ENCODE data around the gene SLC22A1.
A peak's percentile ranks its signal among the peaks of the same experiment; 100 is the strongest.

SLC22A1 gene

DNA sequence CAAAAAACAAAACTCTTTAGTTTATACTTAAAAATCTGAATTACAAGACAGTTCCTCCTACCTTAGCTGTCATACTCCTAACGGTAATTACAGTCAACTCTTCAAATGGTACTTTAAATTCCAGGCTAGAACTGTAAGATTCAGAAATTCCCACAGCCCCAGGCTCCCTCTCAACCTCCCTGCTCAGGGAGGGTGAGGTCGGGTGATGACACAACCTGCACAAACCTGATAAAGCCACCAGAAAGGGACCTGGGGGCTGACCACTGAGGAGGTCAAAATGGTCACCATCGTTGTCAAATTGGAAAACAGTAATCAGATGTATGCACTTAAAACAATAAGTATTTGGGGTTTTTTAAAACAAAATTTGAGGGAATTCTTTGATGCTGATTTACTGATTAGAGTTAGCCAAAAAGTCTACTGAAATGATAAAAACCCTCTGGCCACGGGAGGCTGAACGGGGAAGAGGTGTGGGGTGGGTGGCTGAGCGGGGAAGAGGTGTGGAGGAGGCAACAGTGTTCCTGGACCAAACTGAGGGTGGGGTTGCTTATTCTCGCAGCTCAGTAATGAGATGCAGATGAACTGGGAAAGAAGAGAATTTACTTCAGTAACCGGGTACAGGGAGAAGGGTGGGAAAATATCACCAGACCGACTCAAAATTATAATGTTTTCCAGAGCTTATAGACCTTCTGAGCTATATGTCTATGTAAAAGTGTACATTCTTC lies 52.4 kb downstream of the SLC22A1 start:
- no peak for DNase-seq (ENCODE audit: low read depth)

DNA sequence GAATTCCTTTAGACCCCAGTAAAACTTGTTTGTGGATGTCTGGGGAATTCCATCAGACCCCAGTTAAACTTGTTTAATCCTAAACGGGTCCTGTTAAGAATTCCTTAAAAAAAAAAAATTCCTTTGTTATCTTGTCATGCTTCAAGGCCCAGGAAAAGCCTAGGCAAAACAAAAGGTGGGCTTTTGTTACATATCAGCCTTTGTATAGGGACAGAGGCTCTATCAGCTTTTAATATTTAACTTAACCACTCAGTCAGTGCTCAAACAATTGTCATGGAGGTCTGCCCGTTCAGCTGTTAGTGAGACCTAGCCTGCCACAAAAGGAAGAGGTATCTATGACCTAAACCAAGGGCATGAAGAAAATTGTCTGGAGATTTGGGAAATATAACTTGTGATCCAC lies 53.1 kb downstream of the SLC22A1 start:
- DNase-seq (ENCODE audit: low read depth), result no peak

DNA sequence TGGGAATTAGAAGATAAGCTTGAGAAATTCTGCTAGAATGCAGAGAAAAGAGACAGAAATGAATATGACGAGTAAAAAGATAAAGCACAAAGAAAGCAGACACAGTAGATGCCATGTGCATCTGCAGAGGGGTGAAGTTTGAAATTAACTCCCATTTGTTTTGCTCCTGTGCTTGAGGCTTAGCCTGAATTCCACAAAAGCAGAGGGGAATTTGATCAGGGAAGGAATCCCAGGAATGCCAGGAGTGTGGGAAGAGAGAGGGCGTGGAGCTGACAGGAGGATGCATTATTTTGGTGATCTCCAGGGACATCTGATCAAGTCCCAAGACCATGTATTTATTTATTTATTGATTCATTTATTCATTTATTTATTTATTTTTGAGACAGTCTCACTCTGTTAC lies 55.6 kb downstream of the SLC22A1 start:
- peak; percentile 12 for DNase-seq (ENCODE audit: low read depth)

DNA sequence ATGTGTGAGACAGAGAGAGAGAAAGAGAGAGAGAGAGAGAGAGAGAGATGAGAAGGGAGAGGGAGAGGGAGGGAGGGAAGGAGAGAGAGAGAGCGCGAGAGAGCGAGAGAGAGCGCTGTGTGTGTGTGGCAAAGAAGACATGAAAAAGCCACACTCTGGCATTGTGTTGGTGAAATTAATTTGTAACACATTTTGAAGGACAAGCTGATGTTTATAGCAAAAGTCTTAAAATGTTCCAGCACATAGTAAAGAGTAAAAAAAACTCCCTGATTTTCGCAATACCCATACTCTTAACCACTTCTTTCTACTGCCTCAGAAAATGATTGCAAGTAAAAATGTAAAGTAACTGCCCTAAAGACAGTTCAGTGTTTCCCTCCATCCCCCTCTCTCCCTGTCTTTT lies 56.7 kb downstream of the SLC22A1 start:
- no peak for DNase-seq (ENCODE audit: low read depth)

DNA sequence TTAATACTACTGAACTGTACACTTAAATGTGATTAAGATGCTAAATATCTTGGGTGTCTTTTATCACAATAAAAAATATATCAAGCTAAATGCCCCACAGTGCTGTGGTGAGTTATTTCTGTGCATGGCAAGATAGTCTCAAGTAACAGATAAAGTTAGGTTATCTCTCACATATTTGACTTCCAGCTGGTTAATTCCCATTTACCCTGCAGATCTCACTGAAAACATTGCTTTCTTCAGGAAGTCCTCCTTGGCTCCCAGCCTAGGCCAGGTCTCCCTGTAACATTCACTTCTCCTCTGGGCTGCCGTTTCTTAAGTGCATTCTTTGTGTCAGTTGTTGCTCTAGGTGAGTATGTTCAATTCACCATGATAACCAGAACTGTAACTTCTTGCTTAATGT lies 59.1 kb downstream of the SLC22A1 start:
- no peak for DNase-seq (ENCODE audit: low read depth)

DNA sequence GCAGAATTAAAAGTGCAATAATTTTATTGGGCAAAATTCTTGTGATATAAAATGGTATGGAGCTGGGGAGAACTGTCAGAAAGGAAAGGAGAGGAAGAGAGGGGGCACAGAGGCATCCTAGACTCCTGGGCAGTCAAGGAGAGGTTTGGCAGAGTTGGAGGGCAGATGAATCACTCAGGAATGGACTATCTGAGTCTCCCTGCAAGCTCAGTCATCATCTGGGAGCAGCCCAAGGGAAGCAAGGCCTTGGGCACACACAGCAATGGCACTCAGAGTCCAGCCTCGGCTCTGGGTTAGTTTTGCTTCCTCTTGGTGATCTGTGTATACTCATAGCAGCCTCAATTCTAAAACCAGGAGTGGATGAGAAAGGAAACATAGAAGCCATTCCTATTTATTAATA lies 67.2 kb downstream of the SLC22A1 start:
- DNase-seq (ENCODE audit: low read depth), result no peak

DNA sequence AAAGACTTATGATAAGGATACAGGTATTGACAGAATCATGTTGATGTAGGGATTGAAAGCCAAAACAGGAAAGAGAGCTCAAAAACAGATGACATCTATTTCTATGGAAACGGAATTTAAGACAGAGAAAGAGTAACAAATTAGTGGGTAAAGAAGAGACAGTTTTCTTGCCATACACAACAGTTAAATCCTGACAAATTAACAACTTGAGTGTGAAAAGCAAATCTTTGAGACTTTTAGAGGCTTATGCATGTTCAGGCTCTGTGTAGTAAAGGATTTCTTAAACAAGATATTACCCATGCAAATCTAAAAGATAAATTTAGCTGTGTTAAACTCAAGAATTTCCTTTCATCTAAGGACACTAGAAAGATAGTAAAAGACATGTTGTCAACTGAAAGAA lies 68.5 kb downstream of the SLC22A1 start:
- no peak for DNase-seq (ENCODE audit: low read depth)

DNA sequence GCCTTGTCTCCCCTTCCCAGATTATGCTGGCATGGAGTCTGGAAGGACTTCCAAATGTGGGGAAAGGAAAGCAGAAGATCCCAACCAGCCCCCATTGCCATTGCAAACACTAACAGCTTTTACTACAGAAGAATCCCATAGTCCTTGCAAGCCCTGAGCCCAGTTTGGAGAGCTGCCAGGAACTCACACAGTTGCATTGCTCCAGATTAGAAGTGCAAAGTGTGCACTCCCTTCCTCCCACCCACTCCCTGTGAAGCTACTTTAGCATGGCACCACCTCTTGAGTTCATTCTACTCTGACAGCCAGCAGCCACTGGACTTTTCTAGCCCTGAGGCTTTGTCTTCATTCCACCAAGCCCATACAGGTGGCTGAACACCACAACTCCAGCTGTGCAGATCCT lies 69.4 kb downstream of the SLC22A1 start:
- DNase-seq (ENCODE audit: low read depth), result no peak

DNA sequence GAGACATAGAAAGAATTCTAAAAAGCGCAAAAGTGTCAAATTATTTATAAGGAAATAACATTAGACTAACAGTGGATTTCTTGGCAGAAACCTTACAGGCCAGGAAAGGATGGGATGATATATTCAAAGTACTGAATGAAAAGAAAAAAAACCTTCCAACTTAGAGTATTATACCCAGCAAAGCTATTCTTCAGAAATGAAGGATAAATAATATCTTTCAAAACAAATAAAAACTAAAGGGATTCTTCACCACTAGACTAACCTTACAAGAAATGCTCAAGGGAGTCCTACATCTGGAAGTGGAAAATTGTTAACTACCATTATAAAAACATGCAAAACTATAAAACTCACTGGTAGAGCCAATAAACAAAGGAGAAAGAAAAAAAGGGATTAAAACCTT lies 71.2 kb downstream of the SLC22A1 start:
- DNase-seq (ENCODE audit: low read depth), result no peak

DNA sequence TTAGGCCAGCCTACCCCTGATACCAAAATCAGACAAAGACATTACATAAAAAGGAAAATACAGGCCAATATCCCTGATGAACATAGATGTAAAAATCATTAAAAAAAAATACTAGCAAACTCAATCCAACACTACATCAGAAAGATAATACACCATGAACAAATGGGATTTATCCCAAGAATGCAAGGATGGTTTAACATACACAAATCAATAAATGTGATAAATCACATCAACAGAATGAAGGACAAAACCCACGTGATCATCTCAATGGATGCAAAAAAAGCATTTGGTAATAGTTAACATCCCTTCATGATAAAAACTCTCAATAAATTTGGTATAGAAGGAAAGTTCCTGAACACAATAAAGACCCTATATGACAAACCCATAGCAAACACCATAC lies 73.2 kb downstream of the SLC22A1 start:
- no peak for DNase-seq (ENCODE audit: low read depth)

DNA sequence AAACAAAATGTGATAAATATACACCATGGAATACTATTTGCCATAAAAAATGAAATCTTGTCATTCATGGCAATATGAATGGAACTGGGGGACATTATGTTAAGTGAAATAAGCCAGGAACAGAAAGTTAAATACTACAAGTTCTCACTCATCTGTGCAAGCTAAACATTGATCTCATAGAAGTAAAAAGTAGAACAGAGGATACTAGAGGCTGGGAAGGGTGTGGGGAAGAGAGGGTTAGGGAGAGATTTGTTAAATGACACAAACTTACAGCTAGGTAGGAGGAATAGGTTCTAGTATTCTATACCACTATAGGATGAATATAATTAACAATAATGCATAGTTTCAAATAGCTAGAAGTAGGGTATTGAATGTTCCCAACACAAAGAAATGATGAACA lies 76.0 kb downstream of the SLC22A1 start:
- DNase-seq (ENCODE audit: low read depth), result no peak

DNA sequence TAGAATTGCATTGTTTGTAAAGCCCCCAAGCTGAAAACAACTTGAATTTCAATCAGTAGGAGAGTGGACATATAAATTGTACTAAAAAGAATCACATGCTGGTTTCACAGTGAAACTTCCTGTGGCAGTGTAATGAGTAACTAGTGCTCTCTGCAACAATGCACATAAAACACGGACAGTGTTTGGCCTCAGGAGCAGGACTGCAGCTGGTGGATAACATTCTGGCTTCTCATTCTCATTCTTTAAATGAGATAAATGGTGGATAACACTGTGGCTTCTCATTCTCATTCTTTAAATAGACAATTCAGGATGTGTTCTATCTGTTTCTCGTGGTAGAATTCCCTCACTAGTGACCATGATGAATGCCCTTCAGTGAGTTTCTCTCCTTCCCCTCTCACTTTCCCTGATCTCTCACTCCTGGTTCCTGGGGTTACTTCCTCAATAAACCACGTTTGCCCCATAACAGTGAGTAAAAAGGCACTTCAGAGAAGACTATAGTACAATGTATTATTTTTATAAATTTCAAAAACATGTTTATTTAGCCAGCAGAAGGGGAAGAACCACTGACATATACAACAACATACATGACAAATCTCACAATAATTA lies 77.1 kb downstream of the SLC22A1 start:
- no peak for DNase-seq (ENCODE audit: low read depth)

DNA sequence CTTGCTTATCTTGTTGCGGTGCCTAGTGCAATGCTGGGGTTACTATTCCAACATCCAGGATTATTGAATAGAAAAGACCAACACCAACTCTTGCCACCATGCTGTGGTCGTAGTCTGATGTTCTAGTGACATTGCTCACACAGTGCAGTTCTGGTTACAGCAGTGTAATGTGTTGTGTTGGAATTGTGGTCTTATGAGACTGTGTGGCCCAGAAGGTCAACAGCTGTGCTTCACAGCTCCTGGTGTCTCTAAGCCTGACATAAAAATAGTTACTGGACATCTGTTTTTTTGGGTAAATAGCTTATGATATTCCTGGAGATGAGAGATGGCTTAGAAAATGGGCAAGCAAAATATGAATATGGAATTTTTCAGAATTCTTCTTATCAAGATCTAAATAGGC lies 79.4 kb downstream of the SLC22A1 start:
- DNase-seq (ENCODE audit: low read depth), result no peak

DNA sequence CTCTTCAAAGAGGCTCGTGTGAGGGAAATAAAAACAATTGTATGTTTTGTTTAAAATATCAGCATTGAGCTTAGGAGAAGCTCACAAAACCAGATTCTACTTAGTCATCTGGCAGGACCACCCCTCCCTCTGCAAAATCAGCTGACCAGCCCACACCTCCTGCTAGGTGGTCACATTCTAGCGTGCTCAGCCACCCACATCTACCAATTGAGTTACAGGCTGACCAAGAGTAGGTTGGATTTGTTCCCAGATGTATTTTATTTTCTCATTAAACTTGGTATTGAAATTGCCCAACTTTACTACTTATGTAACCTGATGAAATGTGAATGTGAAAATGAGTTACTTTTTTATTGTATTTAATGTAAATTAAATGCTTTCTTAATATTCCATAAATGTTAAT lies 80.8 kb downstream of the SLC22A1 start:
- no peak for DNase-seq (ENCODE audit: low read depth)

DNA sequence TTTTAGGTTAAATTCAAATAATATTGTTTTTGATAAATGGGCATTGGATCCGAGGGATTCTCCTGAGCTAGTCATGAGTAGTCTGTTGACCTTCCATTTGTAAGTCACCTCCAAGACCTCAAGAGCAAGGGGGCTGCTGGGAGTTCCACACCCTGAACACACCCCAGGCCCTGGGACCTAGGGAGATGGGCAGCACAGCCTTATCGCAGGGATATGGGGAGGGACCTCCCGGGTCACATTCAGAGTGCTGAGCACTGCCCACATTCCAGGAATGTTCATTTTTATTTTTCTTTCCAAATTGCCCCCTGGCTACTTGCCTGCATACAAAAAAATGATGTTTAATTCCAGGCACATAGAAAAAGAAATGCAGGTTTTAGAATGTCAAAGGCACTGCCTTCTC lies 81.5 kb downstream of the SLC22A1 start:
- DNase-seq (ENCODE audit: low read depth), result no peak

DNA sequence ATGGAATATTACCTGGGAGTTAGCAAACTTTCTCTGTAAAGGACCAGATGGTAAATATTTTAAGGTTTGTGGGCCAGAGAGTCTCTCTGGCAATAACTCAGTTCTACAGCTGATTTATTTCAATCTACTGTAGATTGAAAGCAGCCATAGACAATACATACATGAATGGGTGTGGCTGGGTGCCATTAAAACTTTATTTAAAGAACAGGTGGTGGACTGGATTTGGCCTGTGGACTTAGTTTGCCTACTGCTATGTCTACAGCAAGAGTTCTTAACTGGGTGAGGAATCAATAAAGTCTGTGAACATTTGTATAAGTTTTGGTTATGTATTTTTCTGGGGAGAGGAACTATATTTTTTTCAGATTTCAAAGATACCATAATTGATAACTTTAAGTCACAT lies 81.9 kb downstream of the SLC22A1 start:
- no peak for DNase-seq (ENCODE audit: low read depth)

DNA sequence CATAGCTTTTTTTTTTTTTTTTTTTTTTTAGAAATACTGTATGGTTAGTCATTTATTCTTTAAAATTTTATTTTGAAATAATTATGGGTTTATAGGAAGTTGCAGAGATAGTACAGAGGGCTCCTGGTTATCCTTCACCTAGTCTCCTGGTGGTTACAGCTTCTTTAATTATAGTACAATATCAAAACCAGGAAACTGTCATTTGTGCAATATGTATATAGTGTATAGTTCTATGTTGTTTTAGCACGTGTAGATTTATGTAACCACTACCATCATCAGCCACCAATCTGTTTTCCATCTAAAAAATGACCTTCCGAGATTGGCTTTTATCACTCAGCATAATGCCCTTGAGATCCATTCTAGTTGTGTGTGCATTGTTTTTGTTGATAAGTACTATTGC lies 82.3 kb downstream of the SLC22A1 start:
- no peak for DNase-seq (ENCODE audit: low read depth)

DNA sequence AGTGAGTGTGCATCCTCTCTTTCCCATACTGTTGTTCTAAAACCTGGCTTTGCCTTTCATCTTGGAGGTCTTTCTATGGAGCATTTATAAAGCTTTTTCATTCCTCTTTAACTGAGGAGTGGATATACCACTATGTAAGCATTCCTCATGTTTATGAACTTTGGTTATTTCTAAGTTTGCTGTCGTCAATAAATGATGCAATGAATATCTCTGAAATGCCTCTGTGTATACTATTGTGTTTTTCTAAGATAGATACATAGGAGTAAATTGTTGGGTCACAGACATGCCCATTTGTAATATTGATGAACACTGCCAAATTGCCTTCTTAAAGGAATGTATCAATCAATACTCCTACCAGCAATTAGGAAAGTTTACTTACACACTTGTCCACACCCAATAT lies 83.1 kb downstream of the SLC22A1 start:
- DNase-seq (ENCODE audit: low read depth), result no peak

DNA sequence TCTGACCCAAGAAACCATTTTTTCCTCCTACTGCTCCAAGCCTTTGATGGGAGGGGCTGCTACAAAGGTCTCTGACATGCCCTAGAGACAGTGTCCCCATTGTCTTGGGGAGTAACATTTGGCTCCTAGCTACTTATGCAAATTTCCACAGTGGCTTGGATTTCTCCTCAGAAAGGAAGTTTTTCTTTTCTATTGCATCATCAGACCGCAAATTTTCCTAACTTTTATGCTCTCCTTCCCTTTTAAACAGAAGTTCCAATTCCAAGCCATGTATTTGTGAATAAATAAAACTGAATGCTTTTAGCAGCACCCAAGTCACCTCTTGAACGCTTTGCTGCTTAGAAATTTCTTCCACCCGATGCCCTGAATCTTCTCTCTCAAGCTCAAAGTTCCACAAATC lies 86.0 kb downstream of the SLC22A1 start:
- no peak for DNase-seq (ENCODE audit: low read depth)

All from HS-27A (cell line).